Fibroblast of lung (primary cell): ENCODE results near the gene CEP70. TPM values are rescaled to one million over a fixed set of nuclear protein-coding genes. Genes with fewer than 3 reads are reported as not detected.
"Not testable (repeated sequence)": the region's sequence is repeated elsewhere in the genome, so short reads cannot be mapped to it uniquely, and the experiment has no call there.

Experiments used
- DNase-seq, 2 donors: peaks; one replicate each; pipeline versions ENCODE4 v3.0.0 to v3.0.0-alpha.2; 2010; ENCODE audit warnings: low read depth in 2 of 2
- H2AFZ ChIP-seq: 2 replicates; pipeline ENCODE4 v1.5.1; 2012; ENCODE audit warnings: low read length, control low read depth, inconsistent platforms
- H3K27ac ChIP-seq: 2 replicates; pipeline ENCODE4 v1.5.1; 2011; ENCODE audit warnings: low read length, control low read depth; ENCODE audit not compliant: insufficient read depth
- H3K27me3 ChIP-seq: 2 replicates; pipeline ENCODE4 v1.5.1; 2011; ENCODE audit warnings: mild to moderate bottlenecking, low read length; ENCODE audit not compliant: control insufficient read depth, insufficient read depth
- H3K36me3 ChIP-seq: 2 replicates; pipeline ENCODE4 v1.5.1; 2011; ENCODE audit warnings: low read length; ENCODE audit not compliant: control insufficient read depth, insufficient read depth
- H3K4me1 ChIP-seq: 2 replicates; pipeline ENCODE4 v1.5.1; 2011; ENCODE audit warnings: low read length; ENCODE audit not compliant: control insufficient read depth, insufficient read depth; ENCODE audit errors: extremely low read depth
- H3K4me2 ChIP-seq: 2 replicates; pipeline ENCODE4 v1.5.1; 2011; ENCODE audit warnings: low read length, control low read depth; ENCODE audit not compliant: insufficient read depth; ENCODE audit errors: extremely low read depth
- H3K4me3 ChIP-seq, 4 experiments: fragments of 200-600 bp in 1 of 4; sonication (generic) in 1 of 4; replicated peaks in 1 of 4; 2 replicates each; pipeline ENCODE4 v1.5.1; 2011 to 2016; ENCODE audit warnings: low read length in 4 of 4, low read depth in 3 of 4, mild to moderate bottlenecking in 3 of 4, control low read depth in 2 of 4, inconsistent platforms in 1 of 4, mixed read lengths in 1 of 4; ENCODE audit not compliant: insufficient read depth in 1 of 4; ENCODE audit errors: control extremely low read depth in 1 of 4
- H3K79me2 ChIP-seq: 2 replicates; pipeline ENCODE4 v1.5.1; 2012; ENCODE audit warnings: mild to moderate bottlenecking, low read length, inconsistent platforms; ENCODE audit not compliant: control insufficient read depth, insufficient read depth
- H3K9ac ChIP-seq: 2 replicates; pipeline ENCODE4 v1.5.1; 2011; ENCODE audit warnings: mild to moderate bottlenecking, low read length, control low read depth; ENCODE audit not compliant: insufficient read depth
- H3K9me3 ChIP-seq: 2 replicates; pipeline ENCODE4 v1.5.1; 2012; ENCODE audit warnings: low read depth, low read length; ENCODE audit not compliant: control insufficient read depth, insufficient read depth
- H4K20me1 ChIP-seq: 2 replicates; pipeline ENCODE4 v1.5.1; 2011; ENCODE audit warnings: low read length; ENCODE audit not compliant: control insufficient read depth, insufficient read depth; ENCODE audit errors: extremely low read depth
- CTCF ChIP-seq, 2 donors: IDR thresholded peaks in 1 of 2; conservative IDR thresholded peaks in 1 of 2; 1 replicate in 1 of 2; 2 replicates in 1 of 2; pipeline ENCODE4 v1.5.1; 2011 to 2012; ENCODE audit warnings: low read length in 2 of 2, control low read depth in 1 of 2, inconsistent platforms in 1 of 2, low read depth in 1 of 2, mild to moderate bottlenecking in 1 of 2
- EZH2 ChIP-seq: IDR thresholded peaks from 2 replicates; pipeline ENCODE4 v1.5.1; 2012; ENCODE audit warnings: low read length, control low read depth, mild to moderate bottlenecking; ENCODE audit errors: missing control alignments
- polyA plus RNA-seq, 2 donors: library from polyadenylated mRNA; depleted of rRNA in 1 of 2; stranded (reverse) in 1 of 2; unstranded in 1 of 2; fragments of >200 nt; gene quantifications; 2 replicates each; pipeline ENCODE4 v1.2.1, GENCODE V29; 2011 to 2012; ENCODE audit warnings: missing spikeins in 1 of 2
- total RNA-seq: library from RNA; depleted of rRNA; stranded (reverse); fragments of >200 nt; gene quantifications from 2 replicates; pipeline ENCODE4 v1.2.1, GENCODE V29; 2014

CEP70 gene
- total and polyA plus RNA-seq, 2 donors (not counting 1 experiment from before 2014, with no cell fraction given), result 11.0 to 47.9 TPM

- not testable (repeated sequence) for DNase-seq, H3K4me1 ChIP-seq, H3K4me2 ChIP-seq
Observed at GRCh38 chr3:138484672-138485071, 109.4 kb downstream of the CEP70 start.

GRCh38 chr3:138479438-138479863 is 114.6 kb downstream of the CEP70 start:
- Histone ChIP-seq H3K27me3 (no peaks in the 10 kb centered on the region), H4K20me1 (no peaks in the 10 kb centered on the region), H3K79me2 (no peaks in the 10 kb centered on the region), H3K4me1 (no peaks in the 10 kb centered on the region), H3K4me2 (no peak overlapping the region), H3K9ac (no peak overlapping the region), H3K9me3 (no peaks in the 10 kb centered on the region), H2AFZ (no peak overlapping the region), H3K36me3 (no peaks in the 10 kb centered on the region), H3K4me3 (no peak overlapping the region), H3K27ac (no peak overlapping the region)
- peak; percentile 81 to 96 for TF ChIP-seq CTCF (conservative IDR thresholded peaks at IDR 0.05 in 1 of 2, IDR thresholded peaks at IDR 0.05 in 1 of 2; ENCODE audit: low read depth in 1 of 2, low read length in 2 of 2)
- no peak for TF ChIP-seq EZH2
- peak; percentile 27 to 61 for DNase-seq

More at GRCh38 chr3:138484672-138485071, 109.4 kb downstream of the CEP70 start:
- H3K27ac ChIP-seq, H4K20me1 ChIP-seq, H3K27me3 ChIP-seq, H3K4me3 ChIP-seq, H3K9me3 ChIP-seq, H2AFZ ChIP-seq, H3K79me2 ChIP-seq, H3K9ac ChIP-seq, H3K36me3 ChIP-seq: not testable (repeated sequence)

- H3K9ac ChIP-seq, result no peak overlapping the region
- no peak overlapping the region for H3K4me2 ChIP-seq
- H3K4me3 ChIP-seq, result no peak overlapping the region
- no peak for TF ChIP-seq EZH2
- no peak for TF ChIP-seq CTCF (conservative IDR thresholded peaks at IDR 0.05 in 1 of 2, IDR thresholded peaks at IDR 0.05 in 1 of 2; ENCODE audit: low read depth in 1 of 2, low read length in 2 of 2)
- H3K27me3 ChIP-seq, result no peaks in the 10 kb centered on the region
- no peak overlapping the region for H3K27ac ChIP-seq
- no peak for DNase-seq
- no peaks in the 10 kb centered on the region for H3K9me3 ChIP-seq
- H2AFZ ChIP-seq, result no peak overlapping the region
- no peaks in the 10 kb centered on the region for H3K4me1 ChIP-seq
- H3K79me2 ChIP-seq, result no peaks in the 10 kb centered on the region
- H4K20me1 ChIP-seq, result no peaks in the 10 kb centered on the region
- no peaks in the 10 kb centered on the region for H3K36me3 ChIP-seq
Observed at GRCh38 chr3:138477801-138478200, 116.3 kb downstream of the CEP70 start.
